ENCODE data around the gene LCN9. TPM values are rescaled to one million over a fixed set of nuclear protein-coding genes. Genes with fewer than 3 reads are reported as not detected.

Gene LCN9
- total and polyA plus RNA-seq, 4 experiments from 2014 or later = not detected

DNA sequence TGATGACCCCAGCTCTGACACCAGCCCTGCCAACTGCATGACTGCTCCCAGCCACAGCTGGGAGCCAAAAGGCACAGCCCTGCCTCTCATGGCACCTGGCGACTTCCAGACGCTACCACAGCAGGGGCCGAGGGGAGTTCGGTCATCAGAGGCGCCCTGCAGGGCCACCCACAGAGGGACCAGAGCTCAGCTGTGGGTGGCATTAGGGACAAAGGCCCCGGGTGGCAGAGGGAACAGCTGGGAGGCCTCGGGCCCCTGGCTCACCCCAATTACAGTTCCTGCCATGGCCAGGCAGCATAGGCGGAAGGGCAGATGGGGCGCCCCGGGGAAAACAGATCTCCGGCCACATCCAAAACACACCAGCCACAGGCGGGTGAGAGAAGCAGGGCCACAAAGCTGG, 32.5 kb downstream of the LCN9 start:
- Mint-ChIP-seq H3K27ac (no peak overlapping the region), H3K27me3 (peaks cover 2 to 3% of the 10 kb centered on the region in 2 donors), H3K4me1 (no peaks in the 10 kb centered on the region), H3K9me3 (no peaks in the 10 kb centered on the region), H3K4me3 (no peak overlapping the region), H3K36me3 (no peaks in the 10 kb centered on the region)
- CTCF ChIA-PET (ENCODE audit: partially characterized antibody) = no interaction called here
- POLR2A ChIA-PET (ENCODE audit: partially characterized antibody) = no interaction called here
- no peaks in the 10 kb centered on the region for H3K4me1 ChIP-seq (ENCODE audit: insufficient read depth, low read length)
- intact Hi-C loops (cut with micrococcal nuclease) = no loop called here
- H3K27me3 ChIP-seq (ENCODE audit: insufficient read depth, low read length) = no peaks in the 10 kb centered on the region
- no peak overlapping the region for H3K4me3 ChIP-seq (ENCODE audit: low read length in 2 of 2)
- peak in 1 of 5 donors; percentile 5 for DNase-seq
- no peak overlapping the region for H3K27ac ChIP-seq (ENCODE audit: low read depth, low read length)
- H3K9me3 ChIP-seq (ENCODE audit: control insufficient read depth in 1 of 2, low read length in 2 of 2) = no peaks in the 10 kb centered on the region
- no peaks in the 10 kb centered on the region for H3K36me3 ChIP-seq (ENCODE audit: insufficient read depth, low read length)

- Histone ChIP-seq H3K4me3 (ENCODE audit: low read length in 2 of 2) (no peak overlapping the region), H3K9me3 (ENCODE audit: control insufficient read depth in 1 of 2, low read length in 2 of 2) (no peaks in the 10 kb centered on the region), H3K4me1 (ENCODE audit: insufficient read depth, low read length) (no peaks in the 10 kb centered on the region), H3K36me3 (ENCODE audit: insufficient read depth, low read length) (no peaks in the 10 kb centered on the region), H3K27ac (ENCODE audit: low read depth, low read length) (no peak overlapping the region), H3K27me3 (ENCODE audit: insufficient read depth, low read length) (no peaks in the 10 kb centered on the region)
- DNase-seq = peak in 1 of 5 donors; percentile 3
- Mint-ChIP-seq H3K27ac (no peak overlapping the region), H3K9me3 (no peaks in the 10 kb centered on the region), H3K4me1 (no peaks in the 10 kb centered on the region), H3K27me3 (peaks cover 2 to 3% of the 10 kb centered on the region in 2 donors), H3K36me3 (no peaks in the 10 kb centered on the region), H3K4me3 (no peak overlapping the region)
- POLR2A ChIA-PET (ENCODE audit: partially characterized antibody) = no interaction called here
- intact Hi-C loops (cut with micrococcal nuclease) = no loop called here
- CTCF ChIA-PET (ENCODE audit: partially characterized antibody) = no interaction called here
These were observed 33.3 kb downstream of the LCN9 start for GRCh38 chr9:135696446-135696845.

- peak in 1 of 5 donors; percentile 25 for DNase-seq
- no peaks in the 10 kb centered on the region for H3K9me3 Mint-ChIP-seq
- H3K4me1 ChIP-seq (ENCODE audit: insufficient read depth, low read length) = peaks cover 3% of the 10 kb centered on the region
- peaks cover 2 to 3% of the 10 kb centered on the region in 2 donors for H3K27me3 Mint-ChIP-seq
- H3K9me3 ChIP-seq (ENCODE audit: control insufficient read depth in 1 of 2, low read length in 2 of 2) = no peaks in the 10 kb centered on the region
- POLR2A ChIA-PET (ENCODE audit: partially characterized antibody) = no interaction called here
- no peaks in the 10 kb centered on the region for H3K36me3 Mint-ChIP-seq
- H3K27ac ChIP-seq (ENCODE audit: low read depth, low read length) = no peak overlapping the region
- H3K4me3 ChIP-seq (ENCODE audit: low read length in 2 of 2) = no peak overlapping the region
- intact Hi-C loops (cut with micrococcal nuclease) = no loop called here
- no peaks in the 10 kb centered on the region for H3K36me3 ChIP-seq (ENCODE audit: insufficient read depth, low read length)
- H3K27me3 ChIP-seq (ENCODE audit: insufficient read depth, low read length) = no peaks in the 10 kb centered on the region
- H3K4me1 Mint-ChIP-seq = no peaks in the 10 kb centered on the region
- H3K27ac Mint-ChIP-seq = no peak overlapping the region
- H3K4me3 Mint-ChIP-seq = no peak overlapping the region
- CTCF ChIA-PET (ENCODE audit: partially characterized antibody) = no interaction called here
These were observed 34.1 kb downstream of the LCN9 start for GRCh38 chr9:135697226-135697625.

DNA sequence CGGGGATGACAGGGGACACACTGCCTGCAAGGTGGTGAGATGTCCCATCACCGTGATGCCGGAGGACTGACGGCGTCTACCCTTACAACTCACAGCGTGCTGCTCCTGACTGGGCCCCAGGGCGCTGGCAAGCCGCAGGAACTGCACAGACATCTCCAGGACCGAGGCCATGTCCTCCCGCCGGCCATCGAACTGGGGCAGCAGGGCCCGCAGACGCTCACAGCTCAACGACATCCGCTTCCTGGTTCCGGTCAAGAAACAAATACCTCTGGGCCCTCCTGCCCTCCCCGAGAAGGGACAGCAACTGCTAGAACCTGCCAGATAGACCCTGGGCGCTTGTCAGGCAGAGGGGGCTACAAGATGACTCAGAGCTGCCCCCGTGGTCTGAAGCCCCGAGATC, 35.1 kb downstream of the LCN9 start:
- POLR2A ChIA-PET (ENCODE audit: partially characterized antibody) = no interaction called here
- no peak overlapping the region for H3K27ac Mint-ChIP-seq
- H3K36me3 ChIP-seq (ENCODE audit: insufficient read depth, low read length) = no peaks in the 10 kb centered on the region

GRCh38 chr9:135698767-135699166, 35.7 kb downstream of the LCN9 start:
- Mint-ChIP-seq H3K27me3 (peaks cover 1% of the 10 kb centered on the region in 2 donors), H3K4me3 (no peak overlapping the region), H3K27ac (no peak overlapping the region), H3K9me3 (no peaks in the 10 kb centered on the region), H3K36me3 (no peaks in the 10 kb centered on the region), H3K4me1 (no peaks in the 10 kb centered on the region)
- no peaks in the 10 kb centered on the region for H3K36me3 ChIP-seq (ENCODE audit: insufficient read depth, low read length)
- H3K4me1 ChIP-seq (ENCODE audit: insufficient read depth, low read length) = peaks cover 4% of the 10 kb centered on the region
- DNase-seq = peak in 1 of 5 donors; percentile 4
- H3K27me3 ChIP-seq (ENCODE audit: insufficient read depth, low read length) = no peaks in the 10 kb centered on the region
- H3K9me3 ChIP-seq (ENCODE audit: control insufficient read depth in 1 of 2, low read length in 2 of 2) = no peaks in the 10 kb centered on the region
- no peak overlapping the region for H3K4me3 ChIP-seq (ENCODE audit: low read length in 2 of 2)
- POLR2A ChIA-PET (ENCODE audit: partially characterized antibody) = no interaction called here
- CTCF ChIA-PET (ENCODE audit: partially characterized antibody) = no interaction called here
- H3K27ac ChIP-seq (ENCODE audit: low read depth, low read length) = no peak overlapping the region
- intact Hi-C loops (cut with micrococcal nuclease) = no loop called here

More for the DNA sequence above, 35.1 kb downstream of the LCN9 start:
- Mint-ChIP-seq H3K4me3 (no peak overlapping the region), H3K36me3 (no peaks in the 10 kb centered on the region), H3K9me3 (no peaks in the 10 kb centered on the region), H3K27me3 (peaks cover 3 to 4% of the 10 kb centered on the region in 2 donors), H3K4me1 (no peaks in the 10 kb centered on the region)
- H3K4me1 ChIP-seq (ENCODE audit: insufficient read depth, low read length) = peaks cover 4% of the 10 kb centered on the region
- H3K27ac ChIP-seq (ENCODE audit: low read depth, low read length) = no peak overlapping the region
- no peaks in the 10 kb centered on the region for H3K27me3 ChIP-seq (ENCODE audit: insufficient read depth, low read length)
- CTCF ChIA-PET (ENCODE audit: partially characterized antibody) = no interaction called here
- intact Hi-C loops (cut with micrococcal nuclease) = no loop called here
- H3K9me3 ChIP-seq (ENCODE audit: control insufficient read depth in 1 of 2, low read length in 2 of 2) = no peaks in the 10 kb centered on the region
- H3K4me3 ChIP-seq (ENCODE audit: low read length in 2 of 2) = no peak overlapping the region
- no peak for DNase-seq

DNA sequence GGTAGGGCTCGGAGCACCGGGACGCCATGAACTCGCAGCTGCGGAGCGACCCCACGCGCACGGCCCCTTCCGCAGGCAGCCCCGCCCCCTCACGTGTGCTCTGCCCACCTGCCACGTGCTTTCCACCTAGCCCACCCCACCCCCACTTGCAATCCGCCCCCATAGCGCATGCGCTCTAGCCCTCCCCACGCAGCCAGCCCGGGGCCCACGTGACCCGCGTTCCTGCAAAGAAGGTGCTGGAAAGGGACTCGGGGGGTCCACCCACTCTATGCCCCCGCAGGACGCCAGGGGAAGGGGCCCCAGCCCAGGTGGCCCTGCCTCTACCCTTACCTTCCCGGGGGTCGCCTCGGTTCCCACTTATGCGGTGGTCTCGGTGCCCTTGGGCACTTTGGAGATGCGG, 36.3 kb downstream of the LCN9 start, which contains the start of gene SOHLH1:
Gene SOHLH1, minus strand, starts transcription at position 42 of the 400 bp plus-strand sequence. Its CDS starts 14 bp downstream, at position 28.
- POLR2A ChIA-PET (ENCODE audit: partially characterized antibody) = no interaction called here

GRCh38 chr9:135700525-135700924, 37.4 kb downstream of the LCN9 start:
- Histone ChIP-seq H3K27ac (ENCODE audit: low read depth, low read length) (no peak overlapping the region), H3K9me3 (ENCODE audit: control insufficient read depth in 1 of 2, low read length in 2 of 2) (no peaks in the 10 kb centered on the region), H3K27me3 (ENCODE audit: insufficient read depth, low read length) (no peaks in the 10 kb centered on the region), H3K36me3 (ENCODE audit: insufficient read depth, low read length) (no peaks in the 10 kb centered on the region), H3K4me3 (ENCODE audit: low read length in 2 of 2) (no peak overlapping the region), H3K4me1 (ENCODE audit: insufficient read depth, low read length) (peaks cover 4% of the 10 kb centered on the region)
- H3K27ac Mint-ChIP-seq = no peak overlapping the region
- ChIA-PET POLR2A (ENCODE audit: partially characterized antibody) (no interaction called here), CTCF (ENCODE audit: partially characterized antibody) (no interaction called here)
- no peaks in the 10 kb centered on the region for H3K9me3 Mint-ChIP-seq
- H3K4me3 Mint-ChIP-seq = no peak overlapping the region
- H3K4me1 Mint-ChIP-seq = no peaks in the 10 kb centered on the region
- intact Hi-C loops (cut with micrococcal nuclease) = no loop called here
- peaks cover 0 to 1% of the 10 kb centered on the region in 2 donors for H3K27me3 Mint-ChIP-seq
- no peak for DNase-seq
- H3K36me3 Mint-ChIP-seq = no peaks in the 10 kb centered on the region

More for the DNA sequence above, 36.3 kb downstream of the LCN9 start, which contains the start of gene SOHLH1:
- no peak for DNase-seq
- H3K36me3 ChIP-seq (ENCODE audit: insufficient read depth, low read length) = no peaks in the 10 kb centered on the region
- intact Hi-C loops (cut with micrococcal nuclease) = no loop called here
- Mint-ChIP-seq H3K9me3 (no peaks in the 10 kb centered on the region), H3K4me1 (no peaks in the 10 kb centered on the region), H3K27me3 (peaks cover 0 to 1% of the 10 kb centered on the region in 2 donors), H3K4me3 (no peak within 1 kb of the TSS), H3K36me3 (no peaks in the 10 kb centered on the region), H3K27ac (peak within 1 kb of the TSS in 1 of 7 donors; percentile 47)
- H3K27me3 ChIP-seq (ENCODE audit: insufficient read depth, low read length) = no peaks in the 10 kb centered on the region
- peaks cover 4% of the 10 kb centered on the region for H3K4me1 ChIP-seq (ENCODE audit: insufficient read depth, low read length)
- no peaks in the 10 kb centered on the region for H3K9me3 ChIP-seq (ENCODE audit: control insufficient read depth in 1 of 2, low read length in 2 of 2)
- H3K27ac ChIP-seq (ENCODE audit: low read depth, low read length) = no peak within 1 kb of the TSS
- CTCF ChIA-PET (ENCODE audit: partially characterized antibody) = no interaction called here
- no peak within 1 kb of the TSS for H3K4me3 ChIP-seq (ENCODE audit: low read length in 2 of 2)

Data from CD4-positive, alpha-beta memory T cell (primary cell).